ENCODE results near the gene PEF1. TPM values are rescaled to one million over a fixed set of nuclear protein-coding genes. Genes with fewer than 3 reads are reported as not detected.

The PEF1 gene
- total RNA-seq, 1 experiment from 2014 or later: 40.3 TPM

GRCh38 chr1:31607360-31607759 lies 37.3 kb downstream of the PEF1 start:
- no peak overlapping the region for H3T11ph ChIP-seq (ENCODE audit: low read length)
- no peak overlapping the region for H3K18ac ChIP-seq (ENCODE audit: insufficient read length, low read depth, low read length)
- no peak overlapping the region for H2BK12ac ChIP-seq (ENCODE audit: insufficient read length, low read depth, low read length)
- no peak overlapping the region for H4K91ac ChIP-seq (ENCODE audit: insufficient read length, low read depth, low read length)
- no peak overlapping the region; a peak in 1 of 7 replicates for H3K27ac Mint-ChIP-seq
- no peaks in the 10 kb centered on the region for H3K4me1 Mint-ChIP-seq
- no peaks in the 10 kb centered on the region for H3K9me3 Mint-ChIP-seq
- H2BK5ac ChIP-seq (ENCODE audit: insufficient read length, low read length): no peak overlapping the region
- H2BK20ac ChIP-seq (ENCODE audit: low read depth, low read length, poor library complexity, severe bottlenecking): no peak overlapping the region
- H4K8ac ChIP-seq (replicated peaks; ENCODE audit: insufficient read length, low read depth, low read length): no peak overlapping the region
- H3K27ac ChIP-seq (ENCODE audit: insufficient read length, low read depth, low read length): no peak overlapping the region
- no peak for DNase-seq
- no peaks in the 10 kb centered on the region for H3K36me3 Mint-ChIP-seq (ENCODE audit: insufficient read depth in 1 of 3, low read depth in 3 of 3)
- H2AFZ ChIP-seq (ENCODE audit: low read length): no peak overlapping the region
- H4K5ac ChIP-seq (ENCODE audit: insufficient read length, low read depth, low read length): no peak overlapping the region
- H3K79me1 ChIP-seq (ENCODE audit: insufficient read depth, low read depth, low read length, poor library complexity, severe bottlenecking): no peaks in the 10 kb centered on the region
- H3K4me3 Mint-ChIP-seq: no peak overlapping the region
- no peaks in the 10 kb centered on the region for H3K4me1 ChIP-seq (ENCODE audit: insufficient read depth, low read length)
- H3K4ac ChIP-seq (ENCODE audit: low read depth, low read length): no peak overlapping the region
- H3K27me3 Mint-ChIP-seq (ENCODE audit: low read depth): peaks cover 2% of the 10 kb centered on the region; the same call in 1 of the 2 replicates
- no peak overlapping the region for H2BK15ac ChIP-seq (ENCODE audit: low read depth, low read length)
- H3K23ac ChIP-seq (ENCODE audit: insufficient read length, low read depth, low read length): no peak overlapping the region
- H3K56ac ChIP-seq (ENCODE audit: insufficient read length, low read depth, low read length): no peak overlapping the region
- no peak overlapping the region for H3K14ac ChIP-seq (ENCODE audit: insufficient read depth, low read length)
- H4K20me1 ChIP-seq (ENCODE audit: control insufficient read depth, insufficient read depth, insufficient read length): no peaks in the 10 kb centered on the region
- H3K9me3 ChIP-seq (ENCODE audit: control insufficient read depth, low read depth, low read length): no peaks in the 10 kb centered on the region
- H3K79me2 ChIP-seq (ENCODE audit: insufficient read depth, low read length): no peaks in the 10 kb centered on the region
- H3K4me2 ChIP-seq (ENCODE audit: insufficient read depth, insufficient read length, low read length): no peak overlapping the region
- H3K9ac ChIP-seq (ENCODE audit: extremely low read depth, insufficient read length, low read length): no peak overlapping the region
- no peak overlapping the region for H2BK120ac ChIP-seq (ENCODE audit: low read depth, low read length, poor library complexity, severe bottlenecking)
- no peak overlapping the region for H2AK5ac ChIP-seq (ENCODE audit: insufficient read length, low read length)
- no peaks in the 10 kb centered on the region for H3K23me2 ChIP-seq (ENCODE audit: insufficient read length, low read depth, low read length, poor library complexity, severe bottlenecking)
- H3K27me3 ChIP-seq (ENCODE audit: insufficient read depth, low read length): no peaks in the 10 kb centered on the region
- TF ChIP-seq CTCF (conservative IDR thresholded peaks at IDR 0.05): no peak
- no CpG with 5 or more reads among the region's 5 CpGs for WGBS (ENCODE audit: extremely low coverage, insufficient read length, low lambda C conversion rate)
